Activated T-cell treated with anti-CD3 and anti-CD28 coated beads for 1 hour (primary cell): ENCODE measurements around the gene DOLK.
A peak's percentile ranks its signal among the peaks of the same experiment; 100 is the strongest.
"Not testable (repeated sequence)": the region's sequence is repeated elsewhere in the genome, so short reads cannot be mapped to it uniquely, and the experiment has no call there.

Experiments
- DNase-seq: peaks from one replicate; pipeline ENCODE4 v3.0.0-alpha.2; 2020; ENCODE audit warnings: low read depth

Gene DOLK

GRCh38 chr9:128947527-128948301, at the start of gene DOLK, which contains the start of gene NUP188:
DOLK (minus strand) TSS chr9:128947603; CDS start chr9:128947303, 300 bp downstream.
NUP188 (plus strand) TSS chr9:128947699; CDS start chr9:128947720, 21 bp downstream.
- peak; percentile 100 for DNase-seq

GRCh38 chr9:128995791-128996190, 48.4 kb upstream of the DOLK start:
- DNase-seq: no peak

- no peak for DNase-seq
These were observed 45.6 kb upstream of the DOLK start for GRCh38 chr9:128992995-128993394.

- DNase-seq: no peak
These were observed 40.4 kb upstream of the DOLK start for GRCh38 chr9:128987805-128988204.

- DNase-seq: no peak
These were observed 39.3 kb upstream of the DOLK start for GRCh38 chr9:128986671-128987070.

- no peak for DNase-seq
These were observed 36.1 kb upstream of the DOLK start for GRCh38 chr9:128983536-128983935.

GRCh38 chr9:128979111-128979510, 31.7 kb upstream of the DOLK start:
- DNase-seq: no peak

- no peak for DNase-seq
These were observed 25.6 kb upstream of the DOLK start for GRCh38 chr9:128972956-128973355.

- DNase-seq: no peak
These were observed 22.1 kb upstream of the DOLK start for GRCh38 chr9:128969491-128969890.

- not testable (repeated sequence) for DNase-seq
These were observed 14.0 kb upstream of the DOLK start for GRCh38 chr9:128961403-128961802.

GRCh38 chr9:128947277-128947526, 201 bp downstream of the DOLK start:
- DNase-seq: no peak

GRCh38 chr9:128946571-128947276, 679 bp downstream of the DOLK start:
- DNase-seq: no peak

- no peak for DNase-seq
These were observed 1.5 kb downstream of the DOLK start for GRCh38 chr9:128945798-128946501.

- not testable (repeated sequence) for DNase-seq
These were observed 2.4 kb downstream of the DOLK start for GRCh38 chr9:128944966-128945365.

GRCh38 chr9:128943832-128944620, 3.4 kb downstream of the DOLK start:
- no peak for DNase-seq

GRCh38 chr9:128940946-128941755, 6.3 kb downstream of the DOLK start:
- DNase-seq: no peak

GRCh38 chr9:128940271-128940921, 7.0 kb downstream of the DOLK start:
- DNase-seq: no peak

GRCh38 chr9:128937310-128938165, 9.9 kb downstream of the DOLK start:
- DNase-seq: no peak

- no peak for DNase-seq
These were observed 11.1 kb downstream of the DOLK start for GRCh38 chr9:128936171-128936865.
